NCI-H748 (cell line): Measurements from ENCODE around the gene CHAT.

Experiments
- DNase-seq: peaks from one replicate; lab custom pipeline; 2025; ENCODE audit not compliant: unreplicated experiment; lab: John Stamatoyannopoulos, UW

The CHAT gene

GRCh38 chr10:49613882-49614241 lies at the start of gene CHAT:
Gene CHAT, plus strand, starts transcription at chr10:49614037. Its CDS starts 153 bp downstream, at chr10:49614190.
- DNase-seq = no peak

- DNase-seq = no peak
Observed at GRCh38 chr10:49564461-49565009, 49.3 kb upstream of the CHAT start.

GRCh38 chr10:49567810-49568209 lies 46.0 kb upstream of the CHAT start:
- no peak for DNase-seq

DNA sequence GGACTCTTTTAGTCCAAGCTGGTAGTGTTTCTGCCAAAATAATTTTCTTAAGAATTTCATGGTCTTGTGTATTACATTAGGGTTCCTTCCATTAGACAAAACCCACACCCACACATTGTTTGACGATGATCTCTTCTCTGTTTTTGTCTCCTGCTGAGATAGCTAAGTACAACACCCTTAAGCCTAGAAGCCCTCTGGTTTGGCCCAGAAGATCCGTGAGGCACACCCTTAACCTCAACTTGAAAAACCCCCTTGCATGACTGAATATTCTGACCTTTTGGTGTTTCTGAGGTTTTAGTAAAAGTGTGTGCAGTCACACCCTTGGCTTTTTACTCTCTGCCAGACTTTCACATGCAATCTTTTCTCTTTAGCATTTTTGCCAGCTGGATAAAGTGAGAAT lies 45.6 kb upstream of the CHAT start:
- DNase-seq = no peak

- no peak for DNase-seq
Observed at GRCh38 chr10:49569031-49569631, 44.7 kb upstream of the CHAT start.

- no peak for DNase-seq
Observed at GRCh38 chr10:49571388-49571787, 42.4 kb upstream of the CHAT start.

DNA sequence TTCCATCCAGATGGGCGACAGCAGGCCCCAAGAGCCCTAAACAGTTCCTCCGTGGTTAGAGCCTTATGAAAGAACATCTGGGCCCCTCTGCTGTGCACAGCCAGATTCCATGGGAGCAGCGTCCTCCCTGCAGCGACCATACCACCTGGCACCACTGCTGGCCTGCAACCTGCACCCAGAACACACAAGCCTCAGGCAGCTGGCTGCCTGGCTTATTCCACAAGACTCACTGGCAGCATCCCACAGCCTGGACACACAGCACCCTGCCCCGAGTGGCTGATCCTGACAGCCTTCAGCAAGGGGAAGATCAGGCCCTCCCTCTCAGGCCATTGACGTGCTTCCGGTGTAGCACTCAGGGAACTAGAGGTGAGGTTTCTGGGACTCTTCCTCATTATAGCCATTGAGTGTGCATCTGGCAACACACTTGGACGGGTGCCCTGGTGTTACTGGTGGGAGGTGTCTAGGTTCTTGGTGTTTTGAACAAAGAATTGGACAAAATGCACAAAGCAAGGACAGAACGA lies 41.2 kb upstream of the CHAT start:
- DNase-seq = no peak

DNA sequence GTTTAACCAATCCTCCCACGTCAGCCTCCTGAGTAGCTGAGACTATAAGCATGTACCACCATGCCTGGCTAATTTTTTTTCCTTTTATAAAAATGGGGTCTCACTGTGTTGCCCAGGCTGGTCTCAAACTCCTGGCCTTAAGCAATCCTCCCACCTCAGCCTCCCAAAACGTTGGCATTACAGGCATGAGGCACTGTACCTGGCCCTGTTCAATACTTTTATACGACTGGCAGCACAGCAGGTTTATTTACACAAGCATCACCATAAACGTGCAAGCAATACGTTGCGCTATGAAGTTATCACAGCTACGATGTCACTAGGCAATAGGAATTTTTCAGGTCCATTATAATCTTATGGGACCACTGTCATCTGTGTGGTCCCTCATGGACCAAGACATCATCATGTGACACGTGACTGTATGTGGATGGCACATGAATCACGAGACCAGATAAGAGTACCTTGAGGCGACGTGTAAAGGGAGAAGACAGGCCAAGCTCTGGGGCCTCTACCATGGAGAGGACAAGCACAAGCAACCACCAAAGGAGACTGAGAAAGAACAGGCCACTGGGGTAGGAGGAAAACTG lies 38.3 kb upstream of the CHAT start:
- DNase-seq = no peak

- DNase-seq = no peak
Observed at GRCh38 chr10:49577182-49577925, 36.5 kb upstream of the CHAT start.

DNA sequence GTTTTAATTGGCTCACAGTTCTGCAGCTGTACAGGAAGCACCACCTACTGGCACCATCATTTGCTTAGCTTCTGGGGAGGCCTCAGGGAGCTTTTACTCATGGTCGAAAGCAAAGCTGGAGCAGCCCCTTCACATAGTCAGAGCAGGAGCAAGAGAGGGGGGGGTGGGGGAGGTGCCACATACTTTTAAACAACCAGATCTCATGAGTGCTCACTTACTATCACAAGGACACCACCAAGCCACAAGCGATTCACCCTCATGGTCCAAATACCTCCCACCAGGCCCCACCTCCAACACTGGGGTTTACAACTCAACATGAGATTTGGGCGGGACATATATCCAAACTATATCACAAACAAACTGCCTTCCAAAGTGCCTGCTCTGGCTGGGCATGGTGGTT lies 35.4 kb upstream of the CHAT start:
- DNase-seq = no peak

DNA sequence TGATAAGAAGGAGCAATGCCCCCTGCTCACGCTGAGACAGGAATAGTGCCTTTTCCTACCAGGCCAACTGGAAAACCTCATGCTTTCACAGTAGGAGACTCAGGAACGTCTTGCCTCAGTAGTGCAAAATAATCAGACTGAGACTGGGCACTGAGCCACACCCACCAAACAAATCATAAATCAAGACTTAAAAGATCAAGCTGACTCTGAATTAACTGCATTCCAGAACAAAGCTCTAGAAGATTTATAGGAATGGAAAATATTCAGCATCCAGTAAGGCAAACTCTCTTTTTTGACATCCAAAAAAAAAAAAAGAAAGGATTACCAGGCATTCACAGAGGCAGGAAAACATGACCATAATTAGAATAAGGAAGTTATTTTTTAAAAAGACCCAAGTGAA lies 34.2 kb upstream of the CHAT start:
- DNase-seq = no peak

GRCh38 chr10:49585387-49585786 lies 28.4 kb upstream of the CHAT start:
- DNase-seq = no peak

DNA sequence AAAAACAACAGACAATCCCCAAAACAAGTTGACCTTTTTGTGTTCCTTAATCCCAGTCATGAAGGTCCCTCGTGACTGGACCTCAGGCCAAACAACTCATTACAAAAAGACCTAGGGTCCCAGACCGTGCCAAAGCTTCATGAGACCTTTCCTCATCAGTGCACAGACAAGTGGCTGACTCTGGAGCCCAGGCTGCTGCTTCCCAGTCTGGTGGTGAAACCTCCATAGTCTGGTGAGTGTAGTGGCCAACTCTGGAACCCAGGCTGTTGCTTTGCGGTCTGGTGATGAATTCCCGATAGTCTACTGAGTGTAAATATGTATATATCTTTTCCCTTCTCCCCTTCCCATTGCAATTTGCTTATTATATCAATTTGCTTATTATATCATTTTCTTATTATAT lies 25.9 kb upstream of the CHAT start:
- no peak for DNase-seq

- DNase-seq = peak; percentile 51
Observed at GRCh38 chr10:49592726-49593563, 20.9 kb upstream of the CHAT start.

DNA sequence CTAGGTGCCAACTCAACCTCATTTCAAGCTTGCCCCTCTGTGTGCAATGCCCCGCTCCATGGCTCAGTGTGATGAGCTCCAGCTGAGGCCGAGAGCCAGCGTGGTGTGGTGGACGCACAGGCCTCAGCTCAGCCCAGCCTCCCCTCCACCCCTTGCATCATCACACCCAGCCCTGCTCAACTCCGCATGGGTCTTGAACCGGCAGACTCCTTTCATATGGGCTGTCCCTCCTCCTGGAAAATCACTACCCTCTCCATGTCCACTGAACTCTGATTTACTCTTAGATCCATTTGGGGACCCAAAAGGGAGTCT lies 20.3 kb upstream of the CHAT start:
- no peak for DNase-seq

DNA sequence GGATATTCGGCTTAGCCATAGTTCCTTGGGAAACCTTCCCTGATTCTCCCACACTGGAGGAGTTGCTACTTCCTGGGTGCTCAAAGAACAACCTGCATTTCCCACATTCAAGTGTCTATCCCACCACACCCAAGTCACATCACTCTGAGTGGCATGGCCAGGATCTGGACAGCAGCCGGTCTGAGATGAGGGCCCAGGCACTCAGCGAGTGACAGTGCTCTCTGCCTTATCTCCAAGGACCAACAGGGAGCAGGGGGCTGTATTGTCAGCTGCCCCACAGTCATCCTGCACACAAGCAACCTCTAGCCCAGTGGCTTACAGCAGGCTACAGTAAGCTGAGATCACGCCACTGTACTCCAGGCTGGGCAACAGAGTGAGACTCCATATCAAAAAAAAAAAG lies 19.8 kb upstream of the CHAT start:
- no peak for DNase-seq

DNA sequence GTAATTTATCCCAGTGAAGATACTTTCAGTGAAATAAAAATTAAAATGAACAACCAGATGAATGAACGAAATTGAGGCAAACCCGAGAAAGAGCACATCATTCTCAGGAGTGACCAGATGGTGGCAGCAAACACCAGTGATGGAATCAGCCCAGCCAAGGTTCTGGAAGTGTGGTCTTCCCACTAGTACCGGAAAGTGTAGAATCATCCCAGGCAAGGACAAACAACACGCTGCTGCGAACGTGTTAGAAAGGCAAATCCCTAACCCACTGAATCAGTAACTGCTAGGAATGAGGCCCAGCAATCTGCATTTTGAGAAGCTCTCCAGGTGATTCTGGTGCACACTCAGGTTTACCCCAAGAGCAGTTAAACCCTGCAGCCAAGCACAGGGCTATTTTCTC lies 19.2 kb upstream of the CHAT start:
- peak; percentile 52 for DNase-seq

GRCh38 chr10:49595003-49595712 lies 18.7 kb upstream of the CHAT start:
- DNase-seq = no peak

DNA sequence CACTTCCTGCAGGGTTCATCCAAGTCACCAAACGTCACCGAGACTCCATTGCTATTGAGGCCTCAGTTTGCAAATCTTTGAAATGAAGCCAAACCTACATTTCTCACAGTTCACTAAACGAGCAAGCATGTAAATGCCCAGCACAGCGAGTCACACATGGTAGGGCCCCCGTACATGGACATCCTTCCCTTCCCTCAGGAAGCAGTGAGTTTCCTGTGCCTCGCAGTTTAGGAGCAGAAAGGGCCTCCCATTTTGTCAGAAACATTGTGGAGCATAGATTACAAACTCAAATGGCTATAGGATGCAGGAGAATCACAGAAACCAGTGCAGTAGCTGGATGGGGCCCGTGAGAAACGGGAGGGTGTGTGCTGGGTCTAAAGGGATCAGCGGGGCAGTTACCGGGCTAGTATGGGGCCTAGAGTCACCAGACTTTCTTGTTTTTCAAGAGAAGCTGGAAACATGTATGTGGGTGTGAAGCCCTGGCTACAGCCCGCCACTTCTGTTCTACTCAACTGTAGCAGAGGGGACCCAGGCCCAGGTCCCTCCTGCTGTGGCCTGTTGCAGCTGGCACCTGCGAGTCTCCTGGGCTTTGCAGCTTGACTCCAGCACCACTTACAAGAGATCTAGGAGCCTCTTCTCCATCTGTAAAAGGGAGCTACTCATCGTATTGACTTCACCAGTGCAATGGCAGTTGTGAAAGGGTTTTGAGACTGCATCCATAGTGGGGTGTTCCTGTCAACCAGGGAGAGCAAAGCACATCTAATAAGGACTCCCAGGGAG lies 17.9 kb upstream of the CHAT start:
- DNase-seq = no peak

- no peak for DNase-seq
Observed at GRCh38 chr10:49596493-49596809, 17.4 kb upstream of the CHAT start.
